HepG2 (cell line): ENCODE data around the gene NUP54. TPM values are rescaled to one million over a fixed set of nuclear protein-coding genes. Genes with fewer than 3 reads are reported as not detected.

Experiments
- AGO1 ChIP-seq: fragments of 200-400 bp; formaldehyde crosslinking; IDR thresholded peaks from 2 replicates; pipeline ENCODE4 v1.6.1; 2017; ENCODE audit warnings: mild to moderate bottlenecking, low read depth, low read length, moderate library complexity; ENCODE audit not compliant: poor library complexity, severe bottlenecking
- AHR ChIP-seq: IDR thresholded peaks from 2 replicates; pipeline ENCODE4 v1.6.1; 2018; ENCODE audit warnings: missing genetic modification reagents, missing compliant biosample characterization
- BATF2 ChIP-seq: sonication (generic); formaldehyde crosslinking; IDR thresholded peaks from 2 replicates; pipeline ENCODE4 v1.8.0; 2022; ENCODE audit warnings: mild to moderate bottlenecking, missing genetic modification reagents, moderate library complexity
- CEBPG ChIP-seq: IDR thresholded peaks from 2 replicates; pipeline ENCODE4 v1.6.1; 2016
- DDIT3 ChIP-seq: sonication (generic); formaldehyde crosslinking; IDR thresholded peaks from 2 replicates; pipeline ENCODE4 v1.4.0; 2020; ENCODE audit warnings: mild to moderate bottlenecking, missing genetic modification reagents
- ELF3 ChIP-seq: IDR thresholded peaks from 2 replicates; pipeline ENCODE4 v1.6.1; 2016; ENCODE audit warnings: missing genetic modification reagents, missing compliant biosample characterization
- FLYWCH1 ChIP-seq: sonication (generic); formaldehyde crosslinking; IDR thresholded peaks from 2 replicates; pipeline ENCODE4 v1.8.1; 2023; ENCODE audit warnings: mild to moderate bottlenecking, missing genetic modification reagents
- FOSL2 ChIP-seq: sonication (generic); formaldehyde crosslinking; IDR thresholded peaks from 2 replicates; pipeline ENCODE4 v1.4.0; 2020; ENCODE audit warnings: missing genetic modification reagents
- FOXJ3 ChIP-seq: sonication (generic); formaldehyde crosslinking; IDR thresholded peaks from 2 replicates; pipeline ENCODE4 v1.4.0; 2020; ENCODE audit warnings: missing genetic modification reagents, mild to moderate bottlenecking, borderline replicate concordance
- MYC ChIP-seq: sonication (generic); formaldehyde crosslinking; IDR thresholded peaks from 2 replicates; pipeline ENCODE4 v1.9.0; 2021; ENCODE audit warnings: missing genetic modification reagents, borderline replicate concordance
- NAIF1 ChIP-seq: sonication (generic); formaldehyde crosslinking; IDR thresholded peaks from 2 replicates; pipeline ENCODE4 v1.5.0; 2020; ENCODE audit warnings: mild to moderate bottlenecking, missing genetic modification reagents, borderline replicate concordance
- POGK ChIP-seq: sonication (generic); formaldehyde crosslinking; conservative IDR thresholded peaks from 2 replicates; pipeline ENCODE4 v1.8.0; 2022; ENCODE audit warnings: mild to moderate bottlenecking, moderate library complexity, missing genetic modification reagents
- REPIN1 ChIP-seq: sonication (generic); formaldehyde crosslinking; IDR thresholded peaks from 2 replicates; pipeline ENCODE4 v1.8.0; 2022; ENCODE audit warnings: missing genetic modification reagents, low read depth, mild to moderate bottlenecking, borderline replicate concordance
- ZBTB44 ChIP-seq: sonication (generic); formaldehyde crosslinking; IDR thresholded peaks from 2 replicates; pipeline ENCODE4 v1.4.0; 2020; ENCODE audit warnings: missing genetic modification reagents
- ZFP41 ChIP-seq: sonication (generic); formaldehyde crosslinking; IDR thresholded peaks from 2 replicates; pipeline ENCODE4 v1.4.0; 2020; ENCODE audit warnings: mild to moderate bottlenecking, missing genetic modification reagents, borderline replicate concordance
- ZMAT5 ChIP-seq: sonication (generic); formaldehyde crosslinking; IDR thresholded peaks from 2 replicates; pipeline ENCODE4 v1.5.0; 2020; ENCODE audit warnings: mild to moderate bottlenecking, low read depth, missing genetic modification reagents, borderline replicate concordance
- ZNF24 ChIP-seq: fragments of 450-650 bp; IDR thresholded peaks from 2 replicates; pipeline ENCODE4 v1.6.1; 2017; ENCODE audit warnings: antibody characterized with exemption, mild to moderate bottlenecking
- ZNF335 ChIP-seq: sonication (generic); formaldehyde crosslinking; IDR thresholded peaks from 2 replicates; pipeline ENCODE4 v1.4.0; 2020; ENCODE audit warnings: missing genetic modification reagents
- ZNF343 ChIP-seq: sonication (generic); formaldehyde crosslinking; IDR thresholded peaks from 2 replicates; pipeline ENCODE4 v1.4.0; 2020; ENCODE audit warnings: mild to moderate bottlenecking, missing genetic modification reagents
- ZNF44 ChIP-seq: sonication (generic); formaldehyde crosslinking; IDR thresholded peaks from 2 replicates; pipeline ENCODE4 v1.5.1; 2020; ENCODE audit warnings: mild to moderate bottlenecking, missing genetic modification reagents
- ZNF543 ChIP-seq: sonication (generic); formaldehyde crosslinking; IDR thresholded peaks from 2 replicates; pipeline ENCODE4 v1.4.0; 2020; ENCODE audit warnings: mild to moderate bottlenecking, missing genetic modification reagents
- ZNF572 ChIP-seq: sonication (generic); formaldehyde crosslinking; IDR thresholded peaks from 2 replicates; pipeline ENCODE4 v1.5.1; 2020; ENCODE audit warnings: mild to moderate bottlenecking, missing genetic modification reagents
- ZNF770 ChIP-seq: sonication (generic); formaldehyde crosslinking; IDR thresholded peaks from 2 replicates; pipeline ENCODE4 v1.5.0; 2020; ENCODE audit warnings: mild to moderate bottlenecking, missing genetic modification reagents
- ZNF816 ChIP-seq: sonication (generic); formaldehyde crosslinking; IDR thresholded peaks from 2 replicates; pipeline ENCODE4 v1.8.0; 2022; ENCODE audit warnings: missing genetic modification reagents, mild to moderate bottlenecking, borderline replicate concordance
- polyA plus RNA-seq, 8 experiments: library from polyadenylated mRNA; depleted of rRNA in 3 of 8; stranded (reverse) in 7 of 8; unstranded in 1 of 8; fragments of >200 nt; fragmentation: Illumina TruSeq in 4 of 8; extraction: Trizol in 4 of 8; gene quantifications; 2 replicates each; pipeline versions ENCODE4 v1.2.1 to v1.2.3, GENCODE V29; 2011 to 2016; ENCODE audit warnings: low read depth in 4 of 8, missing spikeins in 1 of 8, mixed read lengths in 1 of 8; ENCODE audit not compliant: insufficient read depth in 1 of 8
- total RNA-seq, 5 experiments: library from RNA; depleted of rRNA; stranded (reverse); fragments of >200 nt; fragmentation: Illumina TruSeq; extraction: Trizol; gene quantifications; 2 replicates each; pipeline ENCODE4 v1.2.3, GENCODE V29; 2016; ENCODE audit warnings: low read depth in 1 of 5

Gene NUP54
- total and polyA plus RNA-seq, 2 of the 13 experiments (the other 11 are each of a cell fraction or from before 2014, with no cell fraction given): 36.1 to 69.3 TPM

GRCh38 chr4:76087007-76087769 lies 61.0 kb downstream of the NUP54 start (continued):
- no peak for TF ChIP-seq ZBTB44 (CRISPR knock-in tag)
- no peak for TF ChIP-seq ZNF44
- 0 out of 2 replicates have a peak, but pooled peaks have one; percentile 31 for TF ChIP-seq ZNF816 (CRISPR knock-in tag)
- TF ChIP-seq ZNF24: no peak
- no peak for TF ChIP-seq ZMAT5 (CRISPR knock-in tag)
- no peak for TF ChIP-seq FLYWCH1 (CRISPR knock-in tag)
- TF ChIP-seq AGO1: no peak
- no peak for TF ChIP-seq ZNF770
- no peak for TF ChIP-seq BATF2
- peak; percentile 19; the same call in 1 of the 2 replicates for TF ChIP-seq CEBPG
- TF ChIP-seq FOSL2 (CRISPR knock-in tag): peak; percentile 36; the same call in 1 of the 2 replicates
- TF ChIP-seq FOXJ3: no peak
- TF ChIP-seq POGK (CRISPR knock-in tag): peak; percentile 21; the same call in 1 of the 2 replicates
- no peak for TF ChIP-seq DDIT3 (CRISPR knock-in tag)
- 0 out of 2 replicates have a peak, but pooled peaks have one; percentile 40 for TF ChIP-seq ELF3 (CRISPR knock-in tag)
- TF ChIP-seq ZNF343 (CRISPR knock-in tag): no peak
- TF ChIP-seq ZNF335: no peak
- no peak for TF ChIP-seq NAIF1 (CRISPR knock-in tag)
- no peak for TF ChIP-seq ZNF572 (CRISPR knock-in tag)
- no peak for TF ChIP-seq ZNF543 (CRISPR knock-in tag)
- no peak for TF ChIP-seq AHR
- TF ChIP-seq ZFP41 (CRISPR knock-in tag): no peak
- TF ChIP-seq MYC (CRISPR knock-in tag): peak; percentile 87
- no peak for TF ChIP-seq REPIN1 (CRISPR knock-in tag)
